ENCODE results near the gene SPATA1. TPM values are rescaled to one million over a fixed set of nuclear protein-coding genes. Genes with fewer than 3 reads are reported as not detected.

SPATA1 gene
- total RNA-seq, 1 experiment from 2014 or later: 0.85 TPM

DNA sequence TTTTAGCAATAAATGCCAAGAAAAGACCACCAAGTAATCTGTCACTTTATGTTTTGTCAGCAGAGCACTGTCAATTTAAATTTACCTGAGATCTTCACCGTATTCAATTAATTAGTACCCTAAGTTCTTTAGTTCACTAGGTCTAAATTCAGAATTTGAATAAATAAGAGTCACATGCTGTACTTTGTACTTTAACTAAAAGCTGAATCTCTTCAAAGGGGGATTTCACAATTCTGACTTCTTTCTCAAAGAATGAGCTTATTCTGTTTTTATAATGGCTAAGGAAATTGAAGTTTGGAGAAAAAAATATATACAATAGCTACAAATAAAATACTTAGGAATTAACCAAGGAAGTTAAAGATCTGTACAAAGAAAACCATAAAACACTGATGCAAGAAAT is 2.3 kb downstream of the SPATA1 start:
- peaks cover 11% of the 10 kb centered on the region for H3K9me3 Mint-ChIP-seq
- ChIA-PET CTCF (no interaction called here), POLR2A (no interaction called here)
- DNase-seq (ENCODE audit: low spot score) (no peak), ATAC-seq (no peak)
- H3K4me3 Mint-ChIP-seq: peak overlapping the region; percentile 24; the same call in 1 of the 2 replicates
- 0 out of 2 replicates have a peak, but pooled peaks cover 6% of the 10 kb centered on the region for H3K36me3 Mint-ChIP-seq
- no peaks in the 10 kb centered on the region; the same call in 1 of the 2 replicates for H3K27me3 Mint-ChIP-seq (ENCODE audit: low read depth)
- H3K27ac Mint-ChIP-seq: no peak overlapping the region
- TF ChIP-seq ZNF263 (CRISPR knock-in tag; IDR thresholded peaks at IDR 0.05; ENCODE audit: low read depth): no peak
- H3K4me1 Mint-ChIP-seq: peaks cover 20% of the 10 kb centered on the region

DNA sequence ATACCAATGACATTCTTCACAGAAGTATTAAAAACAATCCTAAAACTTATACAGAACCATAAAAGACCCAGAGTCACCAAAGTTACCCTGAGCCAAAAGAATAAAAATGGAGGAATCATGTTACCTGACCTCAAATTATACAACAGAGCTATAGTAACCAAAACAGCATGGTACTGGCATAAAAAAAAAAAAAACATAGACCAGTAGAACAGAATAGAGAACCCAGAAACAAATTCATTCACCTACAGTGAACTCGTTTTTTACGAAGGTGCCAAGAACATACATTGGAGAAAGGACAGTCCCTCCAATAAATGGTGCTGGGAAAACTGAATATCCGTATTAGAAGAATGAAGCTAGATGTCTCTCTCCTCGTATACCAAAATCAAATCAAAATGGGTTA is 2.8 kb downstream of the SPATA1 start:
- DNase-seq (ENCODE audit: low spot score) (no peak), ATAC-seq (no peak)
- CTCF ChIA-PET: no interaction called here
- 0 out of 2 replicates have a peak, but pooled peaks cover 6% of the 10 kb centered on the region for H3K36me3 Mint-ChIP-seq
- no peak overlapping the region for H3K27ac Mint-ChIP-seq
- peaks cover 11% of the 10 kb centered on the region for H3K9me3 Mint-ChIP-seq
- peaks cover 15% of the 10 kb centered on the region for H3K4me1 Mint-ChIP-seq
- H3K4me3 Mint-ChIP-seq: no peak overlapping the region
- TF ChIP-seq CREM (CRISPR knock-in tag; IDR thresholded peaks at IDR 0.05) (no peak), IRF2 (CRISPR knock-in tag; IDR thresholded peaks at IDR 0.05; ENCODE audit: borderline replicate concordance, low read depth) (no peak), ATF1 (CRISPR knock-in tag; IDR thresholded peaks at IDR 0.05) (no peak), NR2C2 (CRISPR knock-in tag; IDR thresholded peaks at IDR 0.05) (no peak), TCF7 (CRISPR knock-in tag; IDR thresholded peaks at IDR 0.05; ENCODE audit: low read depth) (no peak), ZNF232 (CRISPR knock-in tag; IDR thresholded peaks at IDR 0.05) (no peak), ZNF396 (CRISPR knock-in tag; IDR thresholded peaks at IDR 0.05; ENCODE audit: borderline replicate concordance) (no peak), PRRX2 (CRISPR knock-in tag; IDR thresholded peaks at IDR 0.05) (no peak), TP53 (CRISPR knock-in tag; IDR thresholded peaks at IDR 0.05) (no peak)
- TF ChIP-seq, protein P1, sequence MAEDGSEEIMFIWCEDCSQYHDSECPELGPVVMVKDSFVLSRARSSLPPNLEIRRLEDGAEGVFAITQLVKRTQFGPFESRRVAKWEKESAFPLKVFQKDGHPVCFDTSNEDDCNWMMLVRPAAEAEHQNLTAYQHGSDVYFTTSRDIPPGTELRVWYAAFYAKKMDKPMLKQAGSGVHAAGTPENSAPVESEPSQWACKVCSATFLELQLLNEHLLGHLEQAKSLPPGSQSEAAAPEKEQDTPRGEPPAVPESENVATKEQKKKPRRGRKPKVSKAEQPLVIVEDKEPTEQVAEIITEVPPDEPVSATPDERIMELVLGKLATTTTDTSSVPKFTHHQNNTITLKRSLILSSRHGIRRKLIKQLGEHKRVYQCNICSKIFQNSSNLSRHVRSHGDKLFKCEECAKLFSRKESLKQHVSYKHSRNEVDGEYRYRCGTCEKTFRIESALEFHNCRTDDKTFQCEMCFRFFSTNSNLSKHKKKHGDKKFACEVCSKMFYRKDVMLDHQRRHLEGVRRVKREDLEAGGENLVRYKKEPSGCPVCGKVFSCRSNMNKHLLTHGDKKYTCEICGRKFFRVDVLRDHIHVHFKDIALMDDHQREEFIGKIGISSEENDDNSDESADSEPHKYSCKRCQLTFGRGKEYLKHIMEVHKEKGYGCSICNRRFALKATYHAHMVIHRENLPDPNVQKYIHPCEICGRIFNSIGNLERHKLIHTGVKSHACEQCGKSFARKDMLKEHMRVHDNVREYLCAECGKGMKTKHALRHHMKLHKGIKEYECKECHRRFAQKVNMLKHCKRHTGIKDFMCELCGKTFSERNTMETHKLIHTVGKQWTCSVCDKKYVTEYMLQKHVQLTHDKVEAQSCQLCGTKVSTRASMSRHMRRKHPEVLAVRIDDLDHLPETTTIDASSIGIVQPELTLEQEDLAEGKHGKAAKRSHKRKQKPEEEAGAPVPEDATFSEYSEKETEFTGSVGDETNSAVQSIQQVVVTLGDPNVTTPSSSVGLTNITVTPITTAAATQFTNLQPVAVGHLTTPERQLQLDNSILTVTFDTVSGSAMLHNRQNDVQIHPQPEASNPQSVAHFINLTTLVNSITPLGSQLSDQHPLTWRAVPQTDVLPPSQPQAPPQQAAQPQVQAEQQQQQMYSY (CRISPR knock-in tag; IDR thresholded peaks at IDR 0.05): no peak
- TF ChIP-seq, protein P2, sequence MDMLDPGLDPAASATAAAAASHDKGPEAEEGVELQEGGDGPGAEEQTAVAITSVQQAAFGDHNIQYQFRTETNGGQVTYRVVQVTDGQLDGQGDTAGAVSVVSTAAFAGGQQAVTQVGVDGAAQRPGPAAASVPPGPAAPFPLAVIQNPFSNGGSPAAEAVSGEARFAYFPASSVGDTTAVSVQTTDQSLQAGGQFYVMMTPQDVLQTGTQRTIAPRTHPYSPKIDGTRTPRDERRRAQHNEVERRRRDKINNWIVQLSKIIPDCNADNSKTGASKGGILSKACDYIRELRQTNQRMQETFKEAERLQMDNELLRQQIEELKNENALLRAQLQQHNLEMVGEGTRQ (CRISPR knock-in tag; IDR thresholded peaks at IDR 0.05): no peak
- TF ChIP-seq, protein P3, sequence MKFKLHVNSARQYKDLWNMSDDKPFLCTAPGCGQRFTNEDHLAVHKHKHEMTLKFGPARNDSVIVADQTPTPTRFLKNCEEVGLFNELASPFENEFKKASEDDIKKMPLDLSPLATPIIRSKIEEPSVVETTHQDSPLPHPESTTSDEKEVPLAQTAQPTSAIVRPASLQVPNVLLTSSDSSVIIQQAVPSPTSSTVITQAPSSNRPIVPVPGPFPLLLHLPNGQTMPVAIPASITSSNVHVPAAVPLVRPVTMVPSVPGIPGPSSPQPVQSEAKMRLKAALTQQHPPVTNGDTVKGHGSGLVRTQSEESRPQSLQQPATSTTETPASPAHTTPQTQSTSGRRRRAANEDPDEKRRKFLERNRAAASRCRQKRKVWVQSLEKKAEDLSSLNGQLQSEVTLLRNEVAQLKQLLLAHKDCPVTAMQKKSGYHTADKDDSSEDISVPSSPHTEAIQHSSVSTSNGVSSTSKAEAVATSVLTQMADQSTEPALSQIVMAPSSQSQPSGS (CRISPR knock-in tag; IDR thresholded peaks at IDR 0.05; ENCODE audit: borderline replicate concordance, low read depth): no peak
- POLR2A ChIA-PET: no interaction called here
- no peaks in the 10 kb centered on the region; the same call in 1 of the 2 replicates for H3K27me3 Mint-ChIP-seq (ENCODE audit: low read depth)

DNA sequence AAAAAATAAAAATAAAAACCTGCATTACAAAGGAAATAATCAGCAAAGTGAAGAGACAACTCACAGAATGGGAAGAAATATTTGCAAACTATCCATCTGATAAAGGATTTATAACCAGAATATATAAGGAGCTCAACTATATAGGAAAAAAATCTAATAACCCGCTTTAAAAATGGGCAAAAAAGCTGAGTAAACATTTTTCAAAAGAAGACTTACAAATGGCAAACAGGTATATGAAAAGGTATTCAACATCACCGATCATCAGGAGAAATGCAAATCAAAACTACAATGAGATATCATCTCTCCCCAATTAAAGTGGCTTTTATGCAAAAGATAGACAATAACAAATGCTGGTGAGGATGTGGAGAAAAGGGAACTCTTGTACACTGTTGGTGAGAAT is 4.0 kb downstream of the SPATA1 start:
- DNase-seq (ENCODE audit: low spot score) (no peak), ATAC-seq (no peak)
- Mint-ChIP-seq H3K4me1 (peaks cover 5% of the 10 kb centered on the region), H3K4me3 (no peak overlapping the region), H3K36me3 (0 out of 2 replicates have a peak, but pooled peaks cover 6% of the 10 kb centered on the region), H3K27ac (no peak overlapping the region), H3K27me3 (ENCODE audit: low read depth) (no peaks in the 10 kb centered on the region; the same call in 1 of the 2 replicates), H3K9me3 (peaks cover 11% of the 10 kb centered on the region)
- POLR2A ChIA-PET: no interaction called here
- TF ChIP-seq ZNF423 (CRISPR knock-in tag; IDR thresholded peaks at IDR 0.05) (no peak), OVOL2 (CRISPR knock-in tag; IDR thresholded peaks at IDR 0.05; ENCODE audit: borderline replicate concordance) (no peak), CREM (CRISPR knock-in tag; IDR thresholded peaks at IDR 0.05) (no peak)
- TF ChIP-seq, protein P4, sequence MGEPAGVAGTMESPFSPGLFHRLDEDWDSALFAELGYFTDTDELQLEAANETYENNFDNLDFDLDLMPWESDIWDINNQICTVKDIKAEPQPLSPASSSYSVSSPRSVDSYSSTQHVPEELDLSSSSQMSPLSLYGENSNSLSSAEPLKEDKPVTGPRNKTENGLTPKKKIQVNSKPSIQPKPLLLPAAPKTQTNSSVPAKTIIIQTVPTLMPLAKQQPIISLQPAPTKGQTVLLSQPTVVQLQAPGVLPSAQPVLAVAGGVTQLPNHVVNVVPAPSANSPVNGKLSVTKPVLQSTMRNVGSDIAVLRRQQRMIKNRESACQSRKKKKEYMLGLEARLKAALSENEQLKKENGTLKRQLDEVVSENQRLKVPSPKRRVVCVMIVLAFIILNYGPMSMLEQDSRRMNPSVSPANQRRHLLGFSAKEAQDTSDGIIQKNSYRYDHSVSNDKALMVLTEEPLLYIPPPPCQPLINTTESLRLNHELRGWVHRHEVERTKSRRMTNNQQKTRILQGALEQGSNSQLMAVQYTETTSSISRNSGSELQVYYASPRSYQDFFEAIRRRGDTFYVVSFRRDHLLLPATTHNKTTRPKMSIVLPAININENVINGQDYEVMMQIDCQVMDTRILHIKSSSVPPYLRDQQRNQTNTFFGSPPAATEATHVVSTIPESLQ (CRISPR knock-in tag; IDR thresholded peaks at IDR 0.05): no peak
- CTCF ChIA-PET: no interaction called here
